Thyroid gland (tissue), 4 donors: ENCODE results near the gene NTN1.

Source experiments
- POLR2A ChIP-seq, 2 donors: fragments of 450-650 bp; IDR thresholded peaks; one replicate each; pipeline ENCODE4 v1.6.1; 2017; ENCODE audit warnings: antibody characterized with exemption in 2 of 2, mild to moderate bottlenecking in 2 of 2, moderate library complexity in 1 of 2
- TF ChIP-seq, protein P1 (sequence below), 6 experiments: fragments of 200-600 bp in 3 of 6; fragments of 450-650 bp in 3 of 6; sonication (generic) in 3 of 6; IDR thresholded peaks; one replicate each; pipeline ENCODE4 v1.5.1; 2016 to 2019; ENCODE audit warnings: antibody characterized with exemption in 6 of 6, mild to moderate bottlenecking in 2 of 6, inconsistent platforms in 1 of 6, moderate library complexity in 1 of 6

DNA sequence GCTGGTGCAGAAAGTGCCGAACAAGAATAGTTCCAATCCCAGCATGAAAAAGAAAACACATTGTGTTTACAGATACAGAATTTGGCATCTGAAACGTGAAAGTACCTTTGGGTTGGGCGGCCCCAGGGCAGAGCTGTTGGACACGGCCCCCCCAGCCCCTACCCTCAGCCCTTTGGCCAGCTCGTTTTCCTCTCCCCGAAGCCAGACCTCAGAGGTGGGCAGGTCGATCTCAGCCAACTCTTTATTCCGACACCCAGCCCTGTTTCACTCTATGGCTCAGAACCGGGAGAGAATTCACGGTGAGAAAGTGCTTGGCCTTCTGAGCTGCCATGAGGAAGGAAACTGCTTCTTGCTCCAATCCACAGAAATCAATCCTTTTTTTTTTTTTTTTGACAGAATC, 11.3 kb downstream of the NTN1 start:
- TF ChIP-seq, protein P1, sequence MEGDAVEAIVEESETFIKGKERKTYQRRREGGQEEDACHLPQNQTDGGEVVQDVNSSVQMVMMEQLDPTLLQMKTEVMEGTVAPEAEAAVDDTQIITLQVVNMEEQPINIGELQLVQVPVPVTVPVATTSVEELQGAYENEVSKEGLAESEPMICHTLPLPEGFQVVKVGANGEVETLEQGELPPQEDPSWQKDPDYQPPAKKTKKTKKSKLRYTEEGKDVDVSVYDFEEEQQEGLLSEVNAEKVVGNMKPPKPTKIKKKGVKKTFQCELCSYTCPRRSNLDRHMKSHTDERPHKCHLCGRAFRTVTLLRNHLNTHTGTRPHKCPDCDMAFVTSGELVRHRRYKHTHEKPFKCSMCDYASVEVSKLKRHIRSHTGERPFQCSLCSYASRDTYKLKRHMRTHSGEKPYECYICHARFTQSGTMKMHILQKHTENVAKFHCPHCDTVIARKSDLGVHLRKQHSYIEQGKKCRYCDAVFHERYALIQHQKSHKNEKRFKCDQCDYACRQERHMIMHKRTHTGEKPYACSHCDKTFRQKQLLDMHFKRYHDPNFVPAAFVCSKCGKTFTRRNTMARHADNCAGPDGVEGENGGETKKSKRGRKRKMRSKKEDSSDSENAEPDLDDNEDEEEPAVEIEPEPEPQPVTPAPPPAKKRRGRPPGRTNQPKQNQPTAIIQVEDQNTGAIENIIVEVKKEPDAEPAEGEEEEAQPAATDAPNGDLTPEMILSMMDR (IDR thresholded peaks at IDR 0.05), result no peak
- no peak for TF ChIP-seq POLR2A (IDR thresholded peaks at IDR 0.05)
